HepG2 (cell line): ENCODE measurements around the gene FKBP1B. TPM values are rescaled to one million over a fixed set of nuclear protein-coding genes. Genes with fewer than 3 reads are reported as not detected.
A peak's percentile ranks its signal among the peaks of the same experiment; 100 is the strongest.

ENCODE experiments used
- E2F5 ChIP-seq: sonication (generic); formaldehyde crosslinking; conservative IDR thresholded peaks from 2 replicates; pipeline ENCODE4 v1.4.0; 2020; ENCODE audit warnings: missing genetic modification reagents
- HOXA7 ChIP-seq: sonication (generic); formaldehyde crosslinking; IDR thresholded peaks from 2 replicates; pipeline ENCODE4 v1.8.1; 2022; ENCODE audit warnings: mild to moderate bottlenecking, missing genetic modification reagents, moderate library complexity
- PAF1 ChIP-seq: IDR thresholded peaks from 2 replicates; pipeline ENCODE4 v1.6.1; 2016; ENCODE audit warnings: missing genetic modification reagents, missing compliant biosample characterization
- POGK ChIP-seq: sonication (generic); formaldehyde crosslinking; conservative IDR thresholded peaks from 2 replicates; pipeline ENCODE4 v1.8.0; 2022; ENCODE audit warnings: mild to moderate bottlenecking, moderate library complexity, missing genetic modification reagents
- SP5 ChIP-seq: IDR thresholded peaks from 2 replicates; pipeline ENCODE4 v1.6.1; 2016; ENCODE audit warnings: low read depth, borderline replicate concordance
- SRSF9 ChIP-seq: fragments of 200-400 bp; formaldehyde crosslinking; IDR thresholded peaks from 2 replicates; pipeline ENCODE4 v1.6.1; 2018; ENCODE audit warnings: borderline replicate concordance, mild to moderate bottlenecking, low read depth, low read length; ENCODE audit not compliant: insufficient read depth, poor library complexity, severe bottlenecking
- TCF12 ChIP-seq, 2 experiments: fragments of 450-650 bp in 1 of 2; sonication (generic) in 1 of 2; formaldehyde crosslinking in 1 of 2; IDR thresholded peaks; 2 replicates each; pipeline versions ENCODE4 v1.6.1 to v1.8.0; 2017 to 2022; ENCODE audit warnings: antibody characterized with exemption in 1 of 2, mild to moderate bottlenecking in 1 of 2, missing genetic modification reagents in 1 of 2, moderate library complexity in 1 of 2
- TCF7L2 ChIP-seq: IDR thresholded peaks from 2 replicates; pipeline ENCODE4 v1.6.1; 2011; ENCODE audit warnings: mild to moderate bottlenecking, low read depth, low read length, moderate library complexity
- ZNF318 ChIP-seq: sonication (generic); formaldehyde crosslinking; IDR thresholded peaks from 2 replicates; pipeline ENCODE4 v1.4.0; 2020; ENCODE audit warnings: mild to moderate bottlenecking, missing genetic modification reagents
- ZNF543 ChIP-seq: sonication (generic); formaldehyde crosslinking; IDR thresholded peaks from 2 replicates; pipeline ENCODE4 v1.4.0; 2020; ENCODE audit warnings: mild to moderate bottlenecking, missing genetic modification reagents
- ZNF703 ChIP-seq: sonication (generic); formaldehyde crosslinking; IDR thresholded peaks from 2 replicates; pipeline ENCODE4 v1.5.1; 2020; ENCODE audit warnings: missing genetic modification reagents, mild to moderate bottlenecking, moderate library complexity, borderline replicate concordance
- ZSCAN12 ChIP-seq: sonication (generic); formaldehyde crosslinking; IDR thresholded peaks from 2 replicates; pipeline ENCODE4 v1.9.0; 2021; ENCODE audit warnings: mild to moderate bottlenecking, missing genetic modification reagents
- polyA plus RNA-seq, 8 experiments: library from polyadenylated mRNA; depleted of rRNA in 3 of 8; stranded (reverse) in 7 of 8; unstranded in 1 of 8; fragments of >200 nt; fragmentation: Illumina TruSeq in 4 of 8; extraction: Trizol in 4 of 8; gene quantifications; 2 replicates each; pipeline versions ENCODE4 v1.2.1 to v1.2.3, GENCODE V29; 2011 to 2016; ENCODE audit warnings: low read depth in 4 of 8, missing spikeins in 1 of 8, mixed read lengths in 1 of 8; ENCODE audit not compliant: insufficient read depth in 1 of 8
- total RNA-seq, 5 experiments: library from RNA; depleted of rRNA; stranded (reverse); fragments of >200 nt; fragmentation: Illumina TruSeq; extraction: Trizol; gene quantifications; 2 replicates each; pipeline ENCODE4 v1.2.3, GENCODE V29; 2016; ENCODE audit warnings: low read depth in 1 of 5
- TF ChIP-seq, protein P1 (sequence below): IDR thresholded peaks from 2 replicates; pipeline ENCODE4 v1.6.1; 2012; ENCODE audit warnings: low read depth, low read length, improper control_type of control experiment
- TF ChIP-seq, protein P2 (sequence below), 2 experiments: fragments of 450-650 bp in 1 of 2; sonication (generic) in 1 of 2; formaldehyde crosslinking; IDR thresholded peaks; 2 replicates each; pipeline versions ENCODE4 v1.5.0 to v1.8.0; 2020 to 2022; ENCODE audit warnings: mild to moderate bottlenecking in 1 of 2, missing genetic modification reagents in 1 of 2

The FKBP1B gene
- total and polyA plus RNA-seq, 2 of the 13 experiments (the other 11 are each of a cell fraction or from before 2014, with no cell fraction given), result 35.2 to 96.3 TPM

DNA sequence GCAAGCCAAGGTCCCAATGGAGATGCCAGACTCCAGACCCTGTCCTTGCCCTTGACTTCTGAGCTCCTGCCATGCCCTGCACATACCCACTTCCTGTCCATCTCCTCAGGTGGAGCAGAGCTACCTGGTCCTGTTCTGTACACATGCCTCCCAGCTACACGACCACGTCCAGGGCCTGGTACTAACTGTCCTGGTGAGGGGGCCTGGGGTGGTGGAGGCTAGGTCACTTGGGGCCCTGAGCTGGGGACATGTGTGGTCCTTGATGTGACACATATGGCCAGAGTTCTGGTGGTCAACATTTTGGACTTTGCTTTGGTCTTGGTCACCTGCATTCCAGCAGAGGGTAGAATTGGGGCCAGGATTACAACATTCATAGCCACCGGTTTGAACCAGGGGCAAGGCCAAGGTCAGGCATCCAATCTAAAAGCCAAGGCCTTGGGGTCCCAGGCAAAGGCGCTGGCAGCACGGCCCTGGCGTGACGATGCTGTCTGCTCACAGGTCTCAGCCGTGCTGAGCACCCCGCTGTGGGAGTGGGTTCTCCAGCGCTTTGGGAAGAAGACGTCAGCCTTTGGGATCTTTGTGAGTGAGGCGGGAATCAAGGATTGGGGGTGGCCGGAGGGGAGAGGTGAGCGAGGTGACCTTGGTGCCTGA is 27.1 kb upstream of the FKBP1B start (continued):
- TF ChIP-seq TCF12 (IDR thresholded peaks at IDR 0.05), result no peak
- peak; percentile 74; the same call in 1 of the 2 replicates for TF ChIP-seq TCF12 (CRISPR knock-in tag; IDR thresholded peaks at IDR 0.05)
- no peak for TF ChIP-seq ZNF703
- no peak for TF ChIP-seq PAF1 (CRISPR knock-in tag)
- TF ChIP-seq ZNF318, result peak; percentile 50; the same call in 1 of the 2 replicates
- TF ChIP-seq SRSF9, result no peak
- TF ChIP-seq ZNF543 (CRISPR knock-in tag), result no peak
- TF ChIP-seq, protein P1, sequence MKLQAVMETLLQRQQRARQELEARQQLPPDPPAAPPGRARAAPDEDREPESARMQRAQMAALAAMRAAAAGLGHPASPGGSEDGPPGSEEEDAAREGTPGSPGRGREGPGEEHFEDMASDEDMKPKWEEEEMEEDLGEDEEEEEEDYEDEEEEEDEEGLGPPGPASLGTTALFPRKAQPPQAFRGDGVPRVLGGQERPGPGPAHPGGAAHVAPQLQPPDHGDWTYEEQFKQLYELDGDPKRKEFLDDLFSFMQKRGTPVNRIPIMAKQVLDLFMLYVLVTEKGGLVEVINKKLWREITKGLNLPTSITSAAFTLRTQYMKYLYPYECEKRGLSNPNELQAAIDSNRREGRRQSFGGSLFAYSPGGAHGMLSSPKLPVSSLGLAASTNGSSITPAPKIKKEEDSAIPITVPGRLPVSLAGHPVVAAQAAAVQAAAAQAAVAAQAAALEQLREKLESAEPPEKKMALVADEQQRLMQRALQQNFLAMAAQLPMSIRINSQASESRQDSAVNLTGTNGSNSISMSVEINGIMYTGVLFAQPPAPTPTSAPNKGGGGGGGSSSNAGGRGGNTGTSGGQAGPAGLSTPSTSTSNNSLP, result peak; percentile 8; the same call in 1 of the 2 replicates
- TF ChIP-seq TCF7L2, result no peak
- TF ChIP-seq, protein P2, sequence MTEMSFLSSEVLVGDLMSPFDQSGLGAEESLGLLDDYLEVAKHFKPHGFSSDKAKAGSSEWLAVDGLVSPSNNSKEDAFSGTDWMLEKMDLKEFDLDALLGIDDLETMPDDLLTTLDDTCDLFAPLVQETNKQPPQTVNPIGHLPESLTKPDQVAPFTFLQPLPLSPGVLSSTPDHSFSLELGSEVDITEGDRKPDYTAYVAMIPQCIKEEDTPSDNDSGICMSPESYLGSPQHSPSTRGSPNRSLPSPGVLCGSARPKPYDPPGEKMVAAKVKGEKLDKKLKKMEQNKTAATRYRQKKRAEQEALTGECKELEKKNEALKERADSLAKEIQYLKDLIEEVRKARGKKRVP (CRISPR knock-in tag; IDR thresholded peaks at IDR 0.05), result 0 out of 4 replicates have a peak, but pooled peaks of 1 of the 2 experiments have one; percentile 17
- no peak for TF ChIP-seq E2F5 (CRISPR knock-in tag)
- no peak for TF ChIP-seq ZSCAN12 (CRISPR knock-in tag)
- TF ChIP-seq POGK (CRISPR knock-in tag), result peak; percentile 56; the same call in 1 of the 2 replicates
- no peak for TF ChIP-seq HOXA7 (CRISPR knock-in tag)
- TF ChIP-seq SP5, result peak; percentile 26; the same call in 1 of the 2 replicates
